CD4-positive, alpha-beta memory T cell (primary cell): ENCODE measurements around the gene PDE6A. TPM values are rescaled to one million over a fixed set of nuclear protein-coding genes. Genes with fewer than 3 reads are reported as not detected.
"Not testable (repeated sequence)": the region's sequence is repeated elsewhere in the genome, so short reads cannot be mapped to it uniquely, and the experiment has no call there.

Source experiments
- CTCF ChIA-PET: fragments of 350-600 bp; sonication (Branson Sonifier 250); formaldehyde crosslinking; loops from one replicate; lab custom pipeline; 2021; ENCODE audit warnings: inconsistent platforms; ENCODE audit not compliant: partially characterized antibody; lab: Charles Lee
- POLR2A ChIA-PET: fragments of 350-600 bp; sonication (Branson Sonifier 250); formaldehyde crosslinking; loops from one replicate; lab custom pipeline; 2021; ENCODE audit not compliant: partially characterized antibody; lab: Charles Lee
- DNase-seq, 5 donors: peaks; one replicate each; pipeline versions ENCODE4 v3.0.0 to v3.0.0-alpha.2; 2020 to 2022; ENCODE audit warnings: mixed read lengths in 1 of 5
- H3K27ac ChIP-seq: one replicate; pipeline ENCODE4 v1.7.0; 2013; ENCODE audit warnings: low read depth, low read length
- H3K27me3 ChIP-seq: 2 replicates; pipeline ENCODE4 v1.7.0; 2013; ENCODE audit warnings: mild to moderate bottlenecking, low read length, moderate library complexity; ENCODE audit not compliant: insufficient read depth
- H3K36me3 ChIP-seq: 2 replicates; pipeline ENCODE4 v1.7.0; 2013; ENCODE audit warnings: mild to moderate bottlenecking, low read length, moderate library complexity; ENCODE audit not compliant: insufficient read depth
- H3K4me1 ChIP-seq: 2 replicates; pipeline ENCODE4 v1.7.0; 2013; ENCODE audit warnings: mild to moderate bottlenecking, low read length, moderate library complexity; ENCODE audit not compliant: insufficient read depth
- H3K4me3 ChIP-seq, 2 donors: one replicate each; pipeline ENCODE4 v1.7.0; 2013; ENCODE audit warnings: low read length in 2 of 2, mild to moderate bottlenecking in 1 of 2
- H3K9me3 ChIP-seq, 2 donors: one replicate each; pipeline ENCODE4 v1.7.0; 2013; ENCODE audit warnings: low read length in 2 of 2, control low read depth in 1 of 2; ENCODE audit not compliant: control insufficient read depth in 1 of 2
- H3K27ac Mint-ChIP-seq, 7 donors: one replicate each; pipeline ENCODE4 v1.8.0; 2020 to 2021; ENCODE audit warnings: mixed read lengths in 7 of 7, mild to moderate bottlenecking in 6 of 7, inconsistent platforms in 3 of 7, moderate library complexity in 3 of 7
- H3K27me3 Mint-ChIP-seq, 2 donors: one replicate each; pipeline ENCODE4 v1.8.0; 2020 to 2021; ENCODE audit warnings: mixed read lengths in 2 of 2
- H3K36me3 Mint-ChIP-seq, 2 donors: one replicate each; pipeline ENCODE4 v1.8.0; 2020 to 2021; ENCODE audit warnings: mixed read lengths in 2 of 2, inconsistent platforms in 1 of 2, mild to moderate bottlenecking in 1 of 2
- H3K4me1 Mint-ChIP-seq, 4 donors: one replicate each; pipeline ENCODE4 v1.8.0; 2020 to 2021; ENCODE audit warnings: mixed read lengths in 4 of 4, mild to moderate bottlenecking in 1 of 4
- H3K4me3 Mint-ChIP-seq, 8 donors: one replicate each; pipeline ENCODE4 v1.8.0; 2020 to 2021; ENCODE audit warnings: mixed read lengths in 8 of 8, mild to moderate bottlenecking in 7 of 8, moderate library complexity in 6 of 8, inconsistent platforms in 3 of 8
- H3K9me3 Mint-ChIP-seq, 8 donors: one replicate each; pipeline ENCODE4 v1.8.0; 2020 to 2021; ENCODE audit warnings: mixed read lengths in 8 of 8, mild to moderate bottlenecking in 5 of 8, inconsistent platforms in 3 of 8, moderate library complexity in 1 of 8
- intact Hi-C: fragments of 100-400 bp; cut with micrococcal nuclease; formaldehyde crosslinking; loops from one replicate; pipeline ENCODE4 v1.15.1; 2023
- polyA plus RNA-seq, 2 donors: library from polyadenylated mRNA; unstranded; fragments of 300-500 nt; fragmentation: Illumina TruSeq; gene quantifications; one replicate each; pipeline ENCODE4 v1.2.3, GENCODE V29; 2021
- total RNA-seq, 2 experiments: library from RNA; stranded (reverse); gene quantifications; one replicate each; pipeline ENCODE4 v1.2.3, GENCODE V29; 2021

PDE6A gene
- total and polyA plus RNA-seq, 4 experiments from 2014 or later, result not detected

DNA sequence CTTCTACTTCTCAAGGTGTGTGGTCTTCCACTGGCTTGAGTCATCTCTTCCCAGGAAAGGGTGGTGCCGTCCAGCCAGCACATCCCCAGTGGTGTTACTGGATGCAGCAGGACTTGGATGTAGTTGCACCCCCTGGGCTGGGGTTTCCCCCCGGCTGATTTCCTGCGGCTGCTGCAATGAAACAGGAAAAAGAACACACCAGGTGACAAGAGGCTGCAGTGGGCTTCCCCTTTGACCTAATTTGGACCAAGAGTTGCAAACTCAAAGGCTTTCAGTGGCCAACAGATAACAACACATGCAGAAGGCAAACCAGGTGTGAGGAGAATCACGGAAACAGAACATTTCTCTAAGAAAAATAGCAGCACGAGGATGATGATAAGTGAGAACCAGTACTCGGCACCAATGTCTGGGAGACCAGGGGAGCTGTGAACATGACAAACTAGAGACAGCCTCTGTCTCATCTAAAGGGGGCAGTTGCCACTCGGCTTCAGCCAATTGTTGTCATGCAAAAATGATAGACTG is 83.7 kb downstream of the PDE6A start:
- Histone ChIP-seq H3K27me3 (no peaks in the 10 kb centered on the region), H3K4me1 (peaks cover 11% of the 10 kb centered on the region), H3K36me3 (no peaks in the 10 kb centered on the region), H3K4me3 (no peak overlapping the region), H3K27ac (no peak overlapping the region), H3K9me3 (no peaks in the 10 kb centered on the region)
- no peaks in the 10 kb centered on the region for H3K27me3 Mint-ChIP-seq
- peak overlapping the region in 6 of 7 donors; percentile 8 to 70 (median 52) for H3K27ac Mint-ChIP-seq
- peak in 4 of 5 donors; percentile 3 to 44 (median 8) for DNase-seq
- intact Hi-C loops, result no loop called here
- no peaks in the 10 kb centered on the region for H3K9me3 Mint-ChIP-seq
- ChIA-PET POLR2A (no interaction called here), CTCF (interaction anchor here (1.3 to 4.1 kb wide), 4 partner anchors 8 to 130 kb away, joined by 3 to 29 read pairs (median 5); no protein-coding TSS in a partner anchor)
- peaks cover 5 to 22% (median 8%) of the 10 kb centered on the region in 4 donors for H3K4me1 Mint-ChIP-seq
- H3K4me3 Mint-ChIP-seq, result peak overlapping the region in 5 of 8 donors; percentile 6 to 63 (median 18)
- no peaks in the 10 kb centered on the region for H3K36me3 Mint-ChIP-seq

DNA sequence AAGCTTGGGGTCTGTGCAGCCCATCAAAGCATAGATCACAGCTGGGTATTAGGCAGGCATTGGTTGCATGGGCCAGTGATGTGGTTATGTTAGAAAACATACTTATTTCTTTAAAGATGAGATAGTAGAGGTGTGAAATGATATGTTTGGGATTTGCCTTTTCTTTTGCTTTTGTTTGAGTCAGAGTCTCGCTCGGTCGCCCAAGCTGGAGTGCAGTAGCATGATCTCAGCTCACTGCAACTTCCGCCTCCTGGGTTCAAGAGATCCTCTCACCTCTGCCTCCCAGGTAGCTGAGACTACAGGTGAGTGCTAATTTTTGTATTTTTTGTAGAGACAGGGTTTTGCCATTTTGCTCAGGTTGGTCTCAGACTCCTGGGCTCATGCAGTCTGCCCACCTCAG is 84.8 kb downstream of the PDE6A start:
- H3K36me3 Mint-ChIP-seq, result no peaks in the 10 kb centered on the region
- H3K9me3 Mint-ChIP-seq, result no peaks in the 10 kb centered on the region
- H3K27me3 Mint-ChIP-seq, result no peaks in the 10 kb centered on the region
- POLR2A ChIA-PET, result no interaction called here
- no peak overlapping the region for H3K4me3 ChIP-seq
- no peak for DNase-seq
- H3K4me1 ChIP-seq, result peaks cover 11% of the 10 kb centered on the region
- no peak overlapping the region for H3K27ac ChIP-seq
- H3K27me3 ChIP-seq, result no peaks in the 10 kb centered on the region
- intact Hi-C loops, result no loop called here
- CTCF ChIA-PET, result interaction anchor here (0.6 to 1.8 kb wide), 3 partner anchors 8 to 30 kb away, joined by 3 to 6 read pairs (median 4); no protein-coding TSS in a partner anchor
- no peaks in the 10 kb centered on the region for H3K36me3 ChIP-seq
- peaks cover 5 to 22% (median 8%) of the 10 kb centered on the region in 4 donors for H3K4me1 Mint-ChIP-seq
- no peak overlapping the region for H3K27ac Mint-ChIP-seq
- no peak overlapping the region for H3K4me3 Mint-ChIP-seq
- no peaks in the 10 kb centered on the region for H3K9me3 ChIP-seq

DNA sequence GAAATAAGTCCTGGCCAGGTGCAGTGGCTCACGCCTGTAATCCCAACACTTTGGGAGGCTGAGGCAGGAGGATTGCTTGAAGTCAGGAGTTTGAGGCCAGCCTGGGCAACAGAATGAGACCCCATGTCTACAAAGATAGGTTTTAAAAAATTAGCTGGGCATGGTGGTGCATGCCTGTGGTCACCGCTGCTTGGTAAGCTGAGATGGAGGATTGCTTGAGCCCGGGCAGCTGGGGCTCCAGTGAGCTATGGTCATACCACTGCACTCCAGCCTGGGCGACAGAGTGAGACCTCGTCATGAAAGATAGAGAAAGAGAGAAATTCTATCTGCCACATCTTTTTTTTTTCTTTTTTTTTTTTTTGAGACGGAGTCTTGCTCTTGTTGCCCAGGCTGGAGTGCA is 86.1 kb downstream of the PDE6A start:
- peaks cover 5 to 22% (median 8%) of the 10 kb centered on the region in 4 donors for H3K4me1 Mint-ChIP-seq
- H3K36me3 ChIP-seq, intact Hi-C loops, DNase-seq, H3K4me3 ChIP-seq, H3K9me3 ChIP-seq, H3K4me3 Mint-ChIP-seq, POLR2A ChIA-PET, H3K9me3 Mint-ChIP-seq, H3K27me3 Mint-ChIP-seq, H3K27ac Mint-ChIP-seq, H3K36me3 Mint-ChIP-seq, H3K27me3 ChIP-seq, H3K27ac ChIP-seq: not testable (repeated sequence)
- peaks cover 11% of the 10 kb centered on the region for H3K4me1 ChIP-seq
- CTCF ChIA-PET, result interaction anchor here (0.7 to 1.2 kb wide), 2 partner anchors 10 to 60 kb away, joined by 3 read pairs; no protein-coding TSS in a partner anchor

DNA sequence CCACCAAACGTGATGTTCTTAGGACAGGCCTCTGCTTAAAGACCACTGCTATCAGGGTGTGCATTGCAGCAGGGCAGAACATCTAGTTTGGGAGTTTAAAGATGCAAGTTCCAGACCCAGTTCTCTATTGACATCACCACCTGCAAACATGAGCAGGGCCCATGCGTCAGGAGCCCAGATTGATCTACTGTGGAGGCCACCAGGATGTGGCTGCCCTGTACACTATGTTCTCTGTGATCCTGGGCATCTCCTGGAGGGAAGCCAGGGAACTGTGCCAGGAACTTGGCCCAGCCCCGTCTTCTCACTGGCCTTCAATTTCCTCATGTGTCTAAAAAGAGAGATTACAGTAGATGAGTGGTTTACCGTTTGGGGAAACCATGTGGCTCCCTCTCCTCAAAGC is 87.1 kb downstream of the PDE6A start:
- DNase-seq, result no peak
- Mint-ChIP-seq H3K4me1 (peaks cover 5 to 22% (median 7%) of the 10 kb centered on the region in 4 donors), H3K36me3 (no peaks in the 10 kb centered on the region), H3K4me3 (no peak overlapping the region), H3K27ac (no peak overlapping the region), H3K27me3 (no peaks in the 10 kb centered on the region), H3K9me3 (no peaks in the 10 kb centered on the region)
- Histone ChIP-seq H3K27ac (no peak overlapping the region), H3K9me3 (no peaks in the 10 kb centered on the region), H3K4me1 (peaks cover 11% of the 10 kb centered on the region), H3K36me3 (no peaks in the 10 kb centered on the region), H3K4me3 (no peak overlapping the region), H3K27me3 (no peaks in the 10 kb centered on the region)
- CTCF ChIA-PET, result interaction anchor here (0.8 to 5.6 kb wide), 2 partner anchors 23 to 28 kb away, joined by 3 to 35 read pairs; no protein-coding TSS in a partner anchor
- intact Hi-C loops, result no loop called here
- POLR2A ChIA-PET, result no interaction called here

DNA sequence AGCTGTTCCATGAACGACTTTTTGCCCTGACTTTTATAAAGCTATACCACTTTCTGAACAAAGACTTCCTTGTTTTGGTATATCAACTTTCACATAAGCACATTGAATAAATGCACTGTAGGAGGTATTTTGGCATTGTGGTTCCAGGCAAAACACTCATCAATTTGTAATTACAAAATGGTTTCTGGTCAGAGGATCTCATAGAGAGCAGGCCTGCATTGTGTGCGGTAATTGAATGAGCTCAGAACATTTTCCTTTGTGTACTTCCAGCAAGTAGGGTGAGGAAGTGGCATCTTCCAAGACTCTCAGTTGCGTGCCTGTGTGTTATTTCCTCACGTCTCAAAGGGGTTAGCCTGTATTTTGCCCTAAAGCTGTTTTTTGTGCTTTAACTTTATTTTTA is 89.2 kb downstream of the PDE6A start:
- Mint-ChIP-seq H3K9me3 (no peaks in the 10 kb centered on the region), H3K4me1 (peaks cover 0 to 7% (median 0%) of the 10 kb centered on the region in 4 donors), H3K4me3 (no peak overlapping the region), H3K36me3 (no peaks in the 10 kb centered on the region), H3K27ac (no peak overlapping the region), H3K27me3 (no peaks in the 10 kb centered on the region)
- CTCF ChIA-PET, result interaction anchor here (0.8 to 5.6 kb wide), 5 partner anchors 21 to 136 kb away, joined by 3 to 35 read pairs (median 6); no protein-coding TSS in a partner anchor
- Histone ChIP-seq H3K4me3 (no peak overlapping the region), H3K9me3 (no peaks in the 10 kb centered on the region), H3K27me3 (no peaks in the 10 kb centered on the region), H3K27ac (no peak overlapping the region), H3K4me1 (no peaks in the 10 kb centered on the region), H3K36me3 (no peaks in the 10 kb centered on the region)
- POLR2A ChIA-PET, result no interaction called here
- intact Hi-C loops, result no loop called here
- no peak for DNase-seq

DNA sequence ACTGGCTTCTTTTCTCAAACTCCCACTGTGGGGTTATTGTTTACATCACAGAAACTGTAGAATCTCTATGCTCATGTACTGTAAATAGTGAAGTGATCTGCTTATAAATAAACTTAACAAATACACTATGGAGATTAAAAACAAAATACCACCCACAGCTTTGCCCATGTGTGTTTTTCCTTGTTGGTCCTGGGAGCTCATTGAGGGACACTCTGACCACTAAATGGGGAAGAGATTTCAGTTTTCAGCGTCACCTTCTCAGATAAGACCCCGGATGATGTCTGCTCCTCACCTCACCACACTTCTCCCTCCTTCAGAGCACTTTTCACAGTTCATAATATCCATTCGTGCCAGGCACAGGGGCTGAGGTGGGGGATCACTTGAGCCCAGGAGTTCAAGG is 89.7 kb downstream of the PDE6A start:
- CTCF ChIA-PET, result interaction anchor here (1.2 to 5.6 kb wide), 5 partner anchors 20 to 155 kb away, joined by 3 to 35 read pairs (median 6); no protein-coding TSS in a partner anchor
- H3K36me3 Mint-ChIP-seq, result peaks cover 0 to under 1% of the 10 kb centered on the region in 2 donors
- Histone ChIP-seq H3K9me3 (no peaks in the 10 kb centered on the region), H3K36me3 (no peaks in the 10 kb centered on the region), H3K4me1 (no peaks in the 10 kb centered on the region), H3K27ac (no peak overlapping the region), H3K27me3 (no peaks in the 10 kb centered on the region), H3K4me3 (no peak overlapping the region)
- no peak for DNase-seq
- H3K4me1 Mint-ChIP-seq, result peaks cover 0 to 5% (median 0%) of the 10 kb centered on the region in 4 donors
- intact Hi-C loops, result no loop called here
- POLR2A ChIA-PET, result no interaction called here
- no peak overlapping the region for H3K27ac Mint-ChIP-seq
- no peaks in the 10 kb centered on the region for H3K27me3 Mint-ChIP-seq
- H3K4me3 Mint-ChIP-seq, result no peak overlapping the region
- H3K9me3 Mint-ChIP-seq, result no peaks in the 10 kb centered on the region

DNA sequence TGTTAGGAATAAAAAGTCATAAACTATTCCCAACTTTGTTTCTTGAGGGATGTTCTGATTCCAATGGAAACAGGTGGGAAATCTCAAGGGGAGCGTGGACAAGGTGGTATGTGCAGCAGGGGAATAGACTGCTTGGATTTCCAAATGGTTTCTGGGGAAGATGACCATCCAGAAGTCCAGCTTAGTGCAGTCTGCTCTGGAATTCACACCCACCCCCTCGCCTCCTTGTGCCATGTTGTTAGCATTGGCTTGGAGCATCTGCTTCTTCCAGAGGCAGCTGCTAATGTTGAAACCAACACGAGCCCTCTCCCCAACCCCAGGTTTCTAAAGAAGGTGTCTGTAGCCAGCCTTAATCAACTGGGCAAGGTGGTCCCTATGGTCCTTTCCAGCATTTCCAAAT is 90.9 kb downstream of the PDE6A start:
- DNase-seq, result no peak
- Histone ChIP-seq H3K9me3 (no peaks in the 10 kb centered on the region), H3K36me3 (no peaks in the 10 kb centered on the region), H3K27me3 (no peaks in the 10 kb centered on the region), H3K4me3 (no peak overlapping the region), H3K4me1 (no peaks in the 10 kb centered on the region), H3K27ac (no peak overlapping the region)
- Mint-ChIP-seq H3K27ac (no peak overlapping the region), H3K9me3 (no peaks in the 10 kb centered on the region), H3K4me3 (no peak overlapping the region), H3K27me3 (no peaks in the 10 kb centered on the region), H3K4me1 (no peaks in the 10 kb centered on the region), H3K36me3 (peaks cover 8% of the 10 kb centered on the region in 2 donors)
- ChIA-PET POLR2A (no interaction called here), CTCF (interaction anchor here (1.2 to 5.6 kb wide), 21 partner anchors 9 to 217 kb away, joined by 3 to 38 read pairs (median 7); no protein-coding TSS in a partner anchor)
- intact Hi-C loops, result loop anchor here (1.0 to 2.0 kb wide), 2 partner anchors 19 to 217 kb away; no protein-coding TSS in a partner anchor
